Right hindlimb (tissue), 1 donor: ENCODE results near the gene ARMCX5.

Source experiments
- DNase-seq: peaks from one replicate; pipeline ENCODE4 v3.0.0-alpha.2; 2018

The ARMCX5 gene

DNA sequence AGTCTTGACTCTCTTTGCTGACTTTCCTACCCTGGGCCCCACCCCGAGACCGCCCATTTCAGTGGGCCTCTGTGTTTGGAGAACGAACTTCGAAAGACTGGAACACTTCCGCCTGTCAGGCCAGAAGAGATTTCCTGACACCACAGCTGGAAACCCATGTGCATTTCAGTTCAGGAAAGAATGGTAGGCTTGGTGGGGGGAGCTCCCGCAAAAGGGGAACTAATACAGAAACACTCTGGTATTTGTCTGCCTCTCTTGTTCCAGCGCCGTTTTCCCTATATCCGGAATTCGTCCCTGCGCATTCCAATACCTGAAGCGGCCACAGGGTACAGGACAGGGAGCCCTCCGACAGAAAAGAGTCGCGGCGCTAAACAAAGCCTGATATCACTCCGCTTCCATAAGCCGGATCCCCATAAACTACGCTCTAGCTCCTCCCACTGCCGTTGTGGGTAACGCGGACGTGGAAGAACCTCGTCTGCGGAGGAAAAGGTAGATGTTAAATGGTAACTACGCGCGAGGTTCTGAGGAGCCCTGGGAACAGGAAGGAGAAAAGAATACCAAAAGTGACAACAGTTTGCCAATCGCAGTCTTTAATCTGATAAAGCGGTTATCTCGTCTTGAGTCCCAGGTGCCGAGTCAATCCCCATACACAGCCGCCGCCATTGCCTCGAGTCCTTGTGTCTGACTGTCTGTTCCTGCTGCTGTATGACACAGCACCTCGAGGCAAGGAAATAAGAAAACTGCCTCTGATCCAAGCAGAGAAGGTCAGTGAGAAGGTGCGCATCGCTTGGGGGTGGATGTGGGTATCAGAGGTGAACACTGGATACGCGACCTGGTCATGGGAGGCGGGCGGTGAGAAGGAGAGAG lies at the start of gene ARMCX5:
ARMCX5 (plus strand) TSS at position 432 of the 867 bp plus-strand sequence. CDS start 2,627 bp downstream, outside the sequence.
- DNase-seq = peak; percentile 84

DNA sequence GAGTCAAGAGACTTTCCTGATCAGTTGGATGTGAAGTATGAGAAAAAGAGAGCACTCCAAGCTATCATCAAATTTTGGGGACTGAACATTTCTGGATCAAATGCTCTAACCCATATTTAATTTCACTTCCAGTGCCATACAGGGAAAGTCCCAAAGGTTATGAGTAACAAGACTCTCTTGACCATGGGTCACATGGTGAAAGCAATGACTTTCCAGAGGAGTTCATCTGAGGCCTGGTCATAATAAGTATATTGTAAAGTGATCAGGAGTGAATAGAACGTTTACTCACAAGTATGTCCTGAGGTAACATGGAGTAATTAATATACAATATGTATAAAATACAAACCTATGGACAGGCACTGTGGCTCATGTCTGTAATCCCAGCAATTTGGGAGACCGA lies 40.7 kb upstream of the ARMCX5 start:
- no peak for DNase-seq

DNA sequence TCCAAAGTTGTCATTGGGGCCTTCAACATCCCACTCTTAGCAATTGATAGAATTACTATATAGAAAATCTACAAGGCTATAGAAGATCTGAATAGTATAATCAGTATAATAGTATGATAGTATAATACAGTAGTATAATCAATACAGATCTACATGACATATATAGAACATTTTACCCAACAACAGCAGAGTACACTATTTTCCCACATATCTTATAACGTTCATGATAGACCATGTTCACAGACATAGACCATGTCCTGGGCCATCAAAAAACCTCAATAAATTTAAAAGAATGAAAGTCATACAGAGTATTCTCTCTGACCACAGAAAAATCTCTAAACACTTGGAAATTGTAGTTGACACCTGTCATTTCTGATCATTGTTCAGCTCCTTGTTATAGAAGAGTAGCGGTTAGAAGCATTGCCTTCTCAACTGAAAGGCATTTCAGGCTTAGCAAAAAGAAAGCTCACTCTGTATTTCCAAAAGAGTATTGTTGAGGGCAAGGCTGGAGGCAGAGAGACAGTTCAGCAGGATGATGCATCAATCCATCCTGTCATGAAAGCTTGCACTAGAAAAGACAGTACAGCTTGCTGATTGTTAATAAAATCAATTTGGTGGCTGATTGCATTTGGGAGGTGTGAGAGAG lies 38.8 kb upstream of the ARMCX5 start:
- DNase-seq = no peak

DNA sequence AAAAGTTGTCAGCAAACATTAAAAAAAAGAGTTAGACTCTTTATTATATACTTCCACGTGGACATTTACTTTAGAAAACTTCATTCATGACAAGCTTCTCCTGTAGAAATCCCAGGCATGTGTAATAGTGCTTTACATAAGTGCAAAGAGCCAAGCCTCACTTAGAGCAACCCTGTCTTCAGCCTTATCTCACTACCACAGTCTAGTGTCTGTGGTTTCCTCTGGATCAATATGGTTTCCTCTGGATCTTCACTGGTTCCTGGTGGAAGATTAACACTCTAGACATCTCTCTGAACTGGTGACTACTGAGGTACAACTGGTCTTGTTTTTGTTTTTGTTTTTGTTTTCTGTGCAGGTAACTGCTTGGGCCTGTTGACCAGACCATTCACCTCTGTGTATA lies 18.4 kb upstream of the ARMCX5 start:
- DNase-seq = no peak

DNA sequence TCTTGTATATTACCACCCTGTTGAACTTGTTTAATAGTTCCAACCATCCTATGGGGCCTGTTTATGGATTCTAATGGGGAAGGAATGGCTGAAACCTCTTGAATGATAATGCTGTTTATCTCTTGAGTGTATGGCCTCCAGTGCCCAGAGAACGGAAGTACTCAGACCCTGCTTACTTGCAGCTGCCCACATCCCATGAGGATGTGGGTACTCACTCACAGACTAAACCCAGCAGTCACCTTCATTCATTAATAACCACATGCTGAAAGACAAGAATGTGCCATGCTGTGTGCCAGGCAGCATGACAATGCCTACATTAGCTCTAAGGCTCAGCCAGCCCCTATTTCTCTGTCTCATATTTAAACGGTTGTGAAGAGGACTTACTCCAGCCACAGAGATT lies 5.9 kb upstream of the ARMCX5 start:
- DNase-seq = no peak

DNA sequence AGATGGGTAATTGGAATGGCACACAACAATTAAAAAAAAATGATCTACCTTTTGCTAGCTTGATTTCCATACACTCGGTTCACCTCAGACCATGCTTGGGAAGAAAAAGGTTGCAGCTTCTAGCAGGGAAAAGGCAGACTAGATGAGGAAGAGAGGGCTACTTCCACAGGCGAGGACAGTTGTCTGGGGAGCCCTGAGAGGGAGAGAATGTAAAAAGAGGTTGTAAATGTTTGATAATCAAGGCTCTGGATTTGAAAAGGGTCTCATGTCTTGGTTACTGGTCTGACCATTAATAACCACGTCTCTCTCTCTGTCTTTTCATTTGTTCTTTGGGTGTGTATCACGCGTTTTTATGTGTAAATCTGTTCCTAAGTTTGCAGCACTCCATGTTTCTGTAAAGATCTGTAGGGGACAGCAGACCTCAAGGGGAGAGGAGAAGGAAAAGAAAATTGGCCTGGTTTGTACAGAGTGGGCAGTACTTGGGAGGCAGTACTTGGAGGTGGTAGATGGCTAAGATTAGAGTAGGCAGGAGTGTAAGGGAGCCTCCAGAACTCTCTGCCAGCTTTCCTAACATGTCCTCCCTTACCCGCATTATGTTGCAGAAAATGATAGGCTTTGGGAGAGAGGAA lies 750 bp downstream of the ARMCX5 start:
- DNase-seq = peak; percentile 20

DNA sequence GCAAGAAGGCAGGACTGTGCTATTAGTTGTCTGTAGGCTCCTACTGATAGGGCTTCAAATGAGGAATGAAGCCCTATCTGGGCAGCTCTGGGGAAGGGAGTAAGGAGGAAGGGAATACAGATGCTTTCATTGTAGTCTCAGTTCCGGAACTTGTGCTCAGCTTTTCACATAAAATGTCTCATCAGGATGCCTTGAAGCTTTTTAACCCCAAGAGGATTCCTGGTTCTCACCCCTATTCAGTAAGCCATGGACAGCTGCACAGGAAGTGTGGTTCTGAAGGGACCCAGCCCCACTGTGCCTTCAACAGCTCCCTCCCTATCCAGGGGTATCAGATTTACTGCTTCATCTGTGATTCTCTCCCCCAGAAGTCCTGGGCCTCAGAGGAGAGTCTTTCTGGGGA lies 5.0 kb downstream of the ARMCX5 start:
- no peak for DNase-seq

DNA sequence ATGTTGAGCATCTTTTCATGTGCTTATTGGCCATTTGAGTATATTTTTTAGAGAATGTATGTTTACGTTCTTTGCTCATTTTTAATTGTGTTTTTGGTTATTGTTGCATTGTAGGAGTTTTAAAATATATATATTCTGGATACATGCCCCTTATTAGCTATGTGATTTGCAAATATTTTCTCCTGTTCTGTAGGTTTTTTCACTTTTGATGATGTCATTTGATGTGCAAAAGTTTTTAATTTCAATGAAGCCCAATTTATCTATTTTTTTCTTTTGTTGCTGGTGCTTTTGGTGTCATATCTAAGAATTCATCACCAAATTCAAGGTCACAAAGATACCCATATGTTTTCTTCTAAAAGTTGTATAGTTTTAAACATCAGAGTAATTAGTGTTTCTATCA lies 6.8 kb downstream of the ARMCX5 start:
- no peak for DNase-seq

DNA sequence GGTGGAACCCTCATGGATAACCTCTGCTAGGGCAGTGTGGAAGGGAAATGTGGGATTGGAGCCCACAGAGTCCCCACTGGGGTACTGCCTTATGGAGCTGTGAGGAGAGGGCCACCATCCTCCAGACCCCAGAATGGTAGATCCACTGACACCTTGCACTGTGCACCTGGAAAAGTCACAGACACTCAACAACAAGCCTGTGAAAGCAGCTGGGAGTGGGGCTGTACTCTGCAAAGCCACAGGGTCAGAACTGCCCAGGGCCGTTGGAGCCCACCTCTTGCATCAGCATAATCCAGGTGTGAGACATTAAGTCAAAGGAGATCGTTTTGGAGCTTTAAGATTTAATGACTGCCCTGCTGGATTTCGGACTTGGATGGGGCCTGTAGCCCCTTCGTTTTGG lies 11.6 kb downstream of the ARMCX5 start:
- DNase-seq = no peak

DNA sequence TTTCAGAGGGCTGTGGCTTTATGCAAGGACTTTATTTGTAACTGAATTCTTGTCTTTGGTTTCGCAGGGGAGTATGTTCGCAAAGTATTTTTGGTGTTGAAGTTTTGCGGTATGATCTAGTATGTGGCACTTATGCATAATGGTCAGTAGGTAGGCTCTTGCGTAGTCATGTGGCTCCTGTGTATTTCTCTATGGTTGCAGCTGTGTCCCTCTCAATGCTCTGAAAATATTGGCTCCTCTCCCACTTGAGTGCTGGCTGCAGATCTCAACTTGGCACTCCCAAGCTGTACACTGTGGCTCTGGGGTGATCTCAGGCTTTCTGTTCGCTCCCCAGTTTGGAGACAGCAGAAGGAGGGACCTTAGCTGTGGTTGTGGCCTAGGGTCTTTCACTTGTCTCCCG lies 24.8 kb downstream of the ARMCX5 start:
- peak; percentile 22 for DNase-seq

DNA sequence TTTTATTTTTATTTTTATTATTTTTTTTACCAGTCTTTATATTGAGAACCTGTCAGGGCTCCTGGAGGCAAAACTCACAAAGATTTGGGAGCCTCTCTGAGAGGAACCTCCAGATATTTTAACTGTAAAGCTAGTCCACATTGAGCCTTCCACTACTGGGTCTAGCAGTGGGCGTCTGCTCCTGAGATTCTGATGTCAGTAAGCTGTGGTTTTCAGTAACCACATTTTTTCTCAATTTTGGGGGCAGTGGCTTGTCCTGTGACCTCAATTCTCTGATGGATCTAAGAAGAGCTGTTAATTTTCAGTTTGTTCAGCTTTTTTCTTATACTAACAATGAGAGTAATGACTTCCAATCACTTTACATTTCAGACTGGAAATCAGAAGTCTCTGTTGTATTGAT lies 28.3 kb downstream of the ARMCX5 start:
- DNase-seq = no peak

DNA sequence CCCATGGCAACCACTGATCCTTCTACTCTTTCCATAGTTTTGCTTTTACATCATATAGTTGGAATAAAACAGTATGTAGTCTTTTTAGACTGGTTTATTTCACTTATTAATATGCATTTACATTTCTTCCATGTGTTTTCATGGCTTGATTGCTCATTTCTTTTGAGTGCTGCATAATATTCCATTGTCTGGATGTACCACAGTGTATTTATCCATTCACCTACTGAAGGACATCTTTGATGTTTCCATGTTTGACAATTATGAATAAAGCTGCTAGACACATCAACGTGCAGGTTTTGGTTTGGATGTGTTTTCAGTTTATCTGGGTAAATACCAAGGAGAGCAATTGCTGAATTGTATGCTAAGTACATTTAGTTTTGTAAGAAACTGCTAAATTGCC lies 38.2 kb downstream of the ARMCX5 start:
- DNase-seq = no peak

DNA sequence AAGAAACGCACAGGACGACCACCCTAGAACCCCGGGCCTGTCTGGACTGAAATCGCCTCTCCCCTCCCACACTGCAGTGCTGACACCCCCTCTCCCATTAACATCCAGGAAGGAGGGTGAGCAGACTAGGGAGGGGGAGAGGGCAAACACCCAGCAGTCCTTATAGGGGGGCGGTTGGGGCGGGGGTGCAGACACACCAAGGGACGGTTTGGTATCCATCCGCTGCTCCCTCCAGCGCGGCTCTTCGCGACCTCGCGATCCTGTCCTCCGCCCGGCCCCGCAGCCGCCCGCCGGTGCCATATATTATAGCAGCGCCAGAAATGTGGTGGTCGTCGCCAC lies 51.6 kb downstream of the ARMCX5 start:
- no peak for DNase-seq

DNA sequence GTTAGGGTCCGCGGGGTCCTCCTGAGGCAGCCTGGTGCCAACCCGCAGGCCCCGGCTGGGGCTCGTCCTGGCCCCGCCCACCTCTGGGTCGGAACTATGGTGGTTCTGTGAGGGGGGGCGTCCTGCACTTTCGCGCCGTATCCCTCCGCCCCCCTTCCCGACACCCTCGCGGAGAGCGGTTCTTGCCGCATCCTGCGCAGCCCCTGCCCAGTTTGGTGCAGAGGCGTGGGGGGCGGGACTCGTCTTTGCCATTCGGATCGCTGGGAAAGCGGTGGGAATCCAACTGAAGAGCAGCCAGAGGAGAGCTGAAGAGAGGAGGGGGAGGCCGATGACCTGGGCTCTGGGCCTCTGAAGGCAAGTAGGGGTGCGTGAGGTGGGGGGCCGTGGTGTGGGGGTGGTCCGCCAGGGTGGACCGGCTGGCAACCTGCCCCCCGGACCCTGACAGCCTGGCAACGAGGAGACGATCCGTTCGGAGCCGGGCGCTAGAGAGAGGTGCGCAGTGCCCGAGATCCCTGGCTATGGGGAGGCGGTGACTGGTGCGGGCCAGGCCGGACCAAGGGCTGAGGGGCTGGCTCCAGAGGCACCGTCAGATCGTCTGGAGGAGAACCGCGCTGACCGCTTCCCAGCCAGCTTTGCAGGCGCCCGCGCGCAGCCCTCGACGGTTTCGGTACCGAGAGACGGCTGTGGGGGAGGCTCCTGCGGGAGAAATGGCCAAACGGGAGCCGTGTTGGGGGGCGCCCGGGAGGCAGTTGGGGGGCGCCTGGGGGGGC lies 52.1 kb downstream of the ARMCX5 start, which contains the start of gene GPRASP1:
GPRASP1 (plus strand) TSS at position 242 of the 770 bp plus-strand sequence. CDS start 2,431 bp downstream, outside the sequence.
- DNase-seq = peak; percentile 86

DNA sequence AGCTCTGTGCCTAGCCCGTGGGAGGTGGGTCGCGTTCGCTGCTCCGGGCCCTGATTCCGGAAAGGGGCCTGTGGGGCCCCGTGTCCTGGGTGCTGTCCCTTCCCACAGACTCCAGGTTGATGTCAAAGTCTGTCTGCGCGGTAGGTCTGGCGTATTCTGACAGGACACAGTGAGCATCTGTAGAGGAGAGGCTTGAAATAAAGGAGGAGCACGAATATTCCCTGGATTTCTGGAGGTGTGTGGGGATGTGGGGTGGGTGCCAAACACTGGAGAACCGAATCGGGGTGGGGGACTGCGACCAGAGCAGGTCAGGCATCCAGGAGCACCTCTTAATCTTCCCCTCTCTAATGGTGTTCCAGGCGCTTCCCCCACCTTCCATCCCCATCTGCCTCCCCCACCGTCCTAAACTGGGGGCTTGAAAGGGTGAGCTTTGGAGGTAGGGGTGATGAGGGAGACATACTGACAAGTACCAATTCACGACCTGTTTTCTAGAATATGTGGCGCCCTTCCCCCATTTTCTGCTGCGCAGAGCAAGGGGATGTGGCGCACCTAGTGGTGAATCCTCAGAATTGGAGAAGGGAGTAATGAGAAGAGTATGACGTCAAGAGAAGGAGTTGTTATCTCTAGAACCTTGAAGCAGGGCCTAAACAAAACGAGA lies 52.8 kb downstream of the ARMCX5 start:
- DNase-seq = peak; percentile 70
